HG02623 (cell line): ENCODE results near the gene GCNT2.
"Not testable (repeated sequence)": the region's sequence is repeated elsewhere in the genome, so short reads cannot be mapped to it uniquely, and the experiment has no call there.

Experiments
- ATAC-seq: cut with Tn5 transposase; IDR thresholded peaks from one replicate; pipeline ENCODE4 v1.9.1; 2021; ENCODE audit warnings: moderate library complexity; ENCODE audit not compliant: unreplicated experiment

GCNT2 gene

DNA sequence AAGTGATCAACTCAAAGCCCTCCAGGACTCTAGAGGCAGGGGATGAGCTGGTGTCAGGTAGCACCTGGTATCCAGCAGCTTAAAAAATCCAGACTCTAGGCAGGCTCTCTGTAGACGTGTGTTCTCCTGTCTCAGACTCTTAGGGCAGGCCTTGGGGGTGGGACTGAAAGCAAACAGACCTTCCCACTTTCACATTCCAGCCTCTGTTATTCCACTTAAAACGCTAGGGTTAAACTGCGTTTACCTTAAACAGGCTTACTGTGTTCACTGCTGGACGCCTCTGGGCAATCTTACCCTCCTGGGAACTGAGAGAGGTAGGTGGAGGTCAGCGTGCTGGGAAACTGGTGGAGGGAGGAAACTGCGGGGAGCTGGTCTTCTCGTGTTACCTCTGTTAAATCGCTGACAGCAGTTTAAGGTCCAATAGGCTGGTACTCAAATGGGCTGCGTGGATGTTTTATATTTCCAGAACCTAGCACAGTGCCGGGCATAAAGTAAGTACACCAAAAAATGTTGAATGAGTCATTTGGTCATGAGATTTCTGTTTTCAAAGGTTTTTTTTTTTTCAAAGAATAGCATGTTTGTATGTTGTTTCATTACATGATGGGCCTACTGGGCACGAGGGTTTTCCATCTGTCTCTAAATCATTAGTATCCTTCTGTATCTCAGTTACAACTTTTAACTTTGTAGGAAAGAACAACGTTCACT is at the start of gene GCNT2:
Gene GCNT2 (plus strand): TSS at position 248 of the 705 bp plus-strand sequence. CDS start 7,561 bp downstream, outside the sequence.
- ATAC-seq = peak; percentile 44

DNA sequence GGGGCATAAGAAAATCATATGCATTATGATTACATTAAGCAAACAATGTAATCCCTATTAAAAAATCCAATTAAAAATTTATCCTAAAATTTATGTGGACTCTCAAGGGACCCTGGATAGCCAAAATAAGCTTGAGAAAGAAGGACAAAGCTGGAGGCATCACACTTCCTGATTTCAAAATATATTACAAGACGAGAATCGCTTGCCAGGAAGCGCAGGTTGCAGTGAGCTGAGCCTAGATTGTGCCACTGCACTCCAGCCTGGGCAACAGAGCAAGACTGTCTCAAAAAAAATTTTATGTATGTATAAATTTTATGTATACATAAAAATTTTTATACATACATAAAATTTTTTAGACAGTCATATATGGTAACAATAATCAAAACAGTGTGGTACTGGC is 48.5 kb upstream of the GCNT2 start:
- ATAC-seq = no peak

DNA sequence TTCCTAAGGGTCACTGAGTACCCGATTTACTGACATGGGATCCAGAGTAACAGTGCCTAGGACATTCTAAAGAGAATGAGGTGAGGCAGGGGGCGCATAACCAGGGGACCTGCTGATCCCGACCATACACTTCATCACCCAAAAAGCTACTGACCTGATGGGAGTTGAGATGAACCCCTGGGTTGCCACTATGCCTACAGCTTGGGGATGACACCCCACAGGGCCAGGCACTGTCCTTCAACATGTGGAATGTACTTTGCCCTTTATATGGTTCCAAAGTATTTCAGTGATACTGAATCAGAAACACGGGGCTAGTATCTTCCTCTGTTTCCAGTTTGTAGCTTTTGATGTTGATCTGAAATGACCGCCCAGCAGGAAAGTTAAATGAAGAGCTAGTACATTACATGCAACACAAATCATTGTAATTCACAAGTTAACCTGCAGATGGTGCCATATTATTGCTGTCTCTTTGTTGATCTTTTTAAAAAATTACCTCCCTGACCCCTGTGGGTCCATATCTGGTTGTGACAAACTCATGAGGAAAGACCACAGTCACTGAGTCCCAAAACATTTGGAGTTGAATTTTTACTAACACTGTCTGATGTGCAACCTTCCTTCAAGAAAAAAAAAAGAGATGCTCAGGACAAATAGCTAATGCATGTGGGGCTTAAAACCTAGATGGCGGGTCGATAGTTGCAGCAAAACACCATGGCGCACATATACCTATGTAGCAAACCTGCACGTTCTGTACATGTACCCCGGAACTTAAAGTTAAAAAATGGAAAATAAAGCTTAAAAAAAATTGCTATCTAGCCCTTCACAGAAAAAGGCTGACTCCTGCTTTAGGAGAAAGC is 42.7 kb upstream of the GCNT2 start:
- ATAC-seq = peak; percentile 53

DNA sequence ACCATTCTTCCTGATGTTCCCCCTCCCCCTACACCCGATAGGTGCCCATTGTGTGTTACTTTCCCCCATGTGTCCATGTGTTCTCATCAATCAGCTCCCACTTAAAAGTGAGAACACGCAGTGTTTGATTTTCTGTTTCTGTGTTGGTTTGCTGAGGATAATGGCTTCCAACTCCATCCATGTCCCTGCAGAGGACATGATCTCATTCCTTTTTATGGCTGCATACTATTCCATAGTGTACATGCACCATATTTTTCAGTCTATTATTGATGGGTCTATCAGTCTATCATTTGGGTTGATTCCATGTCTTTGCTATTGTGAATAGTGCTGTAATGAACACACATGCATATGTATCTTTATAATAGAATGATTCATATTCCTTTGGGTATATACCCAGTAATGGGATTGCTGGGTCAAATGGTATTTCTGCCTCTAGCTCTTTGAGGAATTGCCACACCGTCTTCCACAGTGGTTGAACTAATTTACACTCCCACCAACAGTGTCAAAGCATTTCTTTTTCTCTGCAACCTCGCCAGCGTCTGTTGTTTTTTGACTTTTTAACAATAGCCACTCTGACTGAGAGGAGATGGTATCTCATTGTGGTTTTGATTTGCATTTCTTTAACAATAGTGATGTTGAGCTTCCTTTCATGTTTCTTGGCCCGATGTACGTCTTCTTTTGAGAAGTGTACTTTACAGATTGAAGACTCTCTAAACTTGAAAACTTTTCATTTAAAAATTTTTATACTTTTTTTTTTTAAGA is 41.0 kb upstream of the GCNT2 start:
- ATAC-seq = no peak

DNA sequence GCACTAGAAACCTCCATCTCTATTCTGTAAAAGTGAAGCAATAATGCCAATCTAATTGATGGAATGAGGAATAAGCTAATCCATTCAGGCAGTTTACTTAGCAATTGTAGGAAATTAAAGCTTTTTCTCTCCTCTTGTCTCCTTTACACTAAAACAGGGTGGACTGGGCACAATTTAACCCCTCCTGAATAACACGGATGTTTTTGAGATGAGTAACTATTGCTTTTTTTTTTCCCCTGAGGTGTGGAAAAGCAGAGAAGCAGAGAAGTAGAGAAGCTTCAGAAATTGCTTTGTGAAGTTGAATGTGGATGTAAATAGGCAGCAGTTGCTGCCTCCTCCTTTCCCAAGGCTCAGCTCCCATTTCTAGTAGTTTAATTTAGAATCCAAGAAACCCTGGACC is 40.0 kb upstream of the GCNT2 start:
- ATAC-seq = no peak

DNA sequence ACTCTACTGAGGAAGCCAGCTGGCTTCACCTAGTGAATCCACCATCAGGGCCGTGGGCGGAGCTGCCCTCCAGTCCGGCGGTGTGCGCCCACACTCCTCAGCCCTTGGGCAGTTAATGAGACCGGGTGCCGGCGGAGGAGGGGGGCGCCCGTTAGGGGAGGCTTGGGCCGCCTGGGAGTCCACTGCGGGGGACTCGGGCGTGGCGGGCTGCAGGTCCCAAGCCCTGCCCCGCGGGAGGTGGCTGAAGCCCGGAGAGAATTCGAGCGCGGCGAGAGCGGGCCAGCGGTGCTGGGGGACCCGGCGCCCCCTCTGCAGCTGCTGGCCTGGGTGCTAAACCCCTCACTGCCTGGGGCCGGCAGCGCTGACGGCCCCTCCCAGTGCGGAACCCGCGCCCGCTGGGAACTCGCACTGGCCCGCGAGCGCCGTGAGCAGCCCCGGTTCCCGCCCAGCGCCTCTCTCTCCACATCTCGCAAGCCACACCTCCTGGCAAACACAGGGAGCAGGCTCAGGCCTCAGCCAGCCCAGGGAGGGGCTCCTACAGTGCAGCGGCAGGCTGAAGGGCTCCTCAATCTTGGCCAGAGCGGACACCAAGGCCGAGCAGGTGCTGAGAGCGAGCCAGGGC is 38.4 kb upstream of the GCNT2 start:
- ATAC-seq = no peak

DNA sequence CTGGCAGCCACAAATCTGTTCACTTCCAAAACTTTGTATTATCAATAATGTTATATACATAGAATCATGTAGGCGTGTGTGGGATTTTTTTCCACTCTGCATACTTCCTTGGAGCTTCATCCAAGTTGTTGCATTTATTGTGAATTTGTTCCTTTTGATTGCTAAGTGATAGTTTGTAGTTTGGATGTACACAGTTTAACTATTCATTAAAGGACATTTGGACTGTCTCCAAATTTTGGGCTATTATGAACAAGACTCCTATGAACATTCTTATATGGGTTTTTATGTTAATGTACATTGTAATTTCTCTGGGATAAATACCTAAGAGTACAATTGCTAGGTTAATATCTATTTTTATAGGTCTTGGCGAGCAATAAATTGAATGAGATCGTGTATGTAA is 36.2 kb upstream of the GCNT2 start:
- ATAC-seq = no peak

DNA sequence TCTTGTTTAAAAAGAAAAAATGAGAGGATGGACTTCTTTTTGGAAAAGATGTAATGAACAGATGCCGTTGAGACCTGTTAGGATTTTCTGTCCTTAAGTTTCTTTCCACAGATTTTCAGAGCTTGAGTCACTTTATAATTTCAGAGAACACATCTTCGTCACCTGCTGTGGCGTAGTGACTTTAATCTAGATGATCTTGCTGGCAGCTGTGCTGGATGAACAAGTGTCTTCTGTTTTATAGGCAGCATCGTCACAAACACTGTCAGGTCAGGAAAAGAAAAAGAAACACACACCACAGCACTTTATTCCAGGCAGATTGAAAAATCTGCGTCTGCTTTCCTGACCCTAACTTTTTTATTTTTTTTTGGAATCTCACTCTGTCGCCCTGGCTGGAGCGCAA is 35.7 kb upstream of the GCNT2 start:
- ATAC-seq = no peak

DNA sequence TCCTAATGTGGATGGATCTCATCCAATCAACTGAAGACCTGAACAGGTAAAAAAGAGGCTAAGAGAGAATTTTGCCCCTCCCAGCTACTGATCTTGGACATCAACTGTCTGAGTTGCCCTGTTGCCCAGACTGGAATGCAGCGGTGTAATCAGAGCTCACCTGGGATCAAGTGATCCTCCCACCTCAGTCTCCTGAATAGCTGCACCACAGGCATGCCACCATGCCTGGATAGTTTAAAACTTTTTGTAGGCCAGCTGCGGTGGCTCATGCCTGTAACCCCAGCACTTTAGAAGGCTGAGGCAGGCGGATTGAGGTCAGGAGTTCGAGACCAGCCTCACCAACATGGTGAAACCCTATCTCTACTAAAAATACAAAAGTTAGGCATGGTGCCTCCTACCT is 34.9 kb upstream of the GCNT2 start:
- no peak for ATAC-seq

DNA sequence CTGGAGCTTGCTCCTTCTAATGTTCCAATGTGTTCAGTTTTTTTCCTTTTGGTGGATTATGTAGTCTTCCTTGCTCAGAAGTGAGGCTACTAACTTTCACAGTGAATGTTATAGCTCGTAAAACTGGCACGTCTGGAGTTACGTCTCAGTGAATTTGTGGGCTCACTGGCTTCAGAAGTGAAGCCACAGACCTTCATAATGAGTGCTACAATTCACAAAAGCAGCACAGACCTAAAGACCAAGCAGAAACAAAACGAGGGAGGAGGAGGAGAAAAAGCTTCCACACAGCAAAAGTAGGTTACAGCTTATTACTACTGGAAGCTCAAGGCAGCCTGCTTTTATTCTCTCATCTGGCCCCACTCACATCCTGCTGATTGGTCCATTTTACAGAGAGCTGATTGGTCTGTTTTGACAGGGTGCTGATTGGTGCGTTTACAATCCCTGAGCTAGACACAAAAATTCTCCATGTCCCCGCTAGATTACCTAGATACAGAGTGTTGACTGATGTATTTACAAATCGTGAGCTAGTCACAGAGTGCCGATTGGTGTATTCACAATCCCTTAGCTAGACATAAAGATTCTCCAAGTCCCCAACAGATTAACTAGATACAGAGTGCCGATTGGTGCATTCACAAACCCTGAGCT is 34.1 kb upstream of the GCNT2 start:
- not testable (repeated sequence) for ATAC-seq

DNA sequence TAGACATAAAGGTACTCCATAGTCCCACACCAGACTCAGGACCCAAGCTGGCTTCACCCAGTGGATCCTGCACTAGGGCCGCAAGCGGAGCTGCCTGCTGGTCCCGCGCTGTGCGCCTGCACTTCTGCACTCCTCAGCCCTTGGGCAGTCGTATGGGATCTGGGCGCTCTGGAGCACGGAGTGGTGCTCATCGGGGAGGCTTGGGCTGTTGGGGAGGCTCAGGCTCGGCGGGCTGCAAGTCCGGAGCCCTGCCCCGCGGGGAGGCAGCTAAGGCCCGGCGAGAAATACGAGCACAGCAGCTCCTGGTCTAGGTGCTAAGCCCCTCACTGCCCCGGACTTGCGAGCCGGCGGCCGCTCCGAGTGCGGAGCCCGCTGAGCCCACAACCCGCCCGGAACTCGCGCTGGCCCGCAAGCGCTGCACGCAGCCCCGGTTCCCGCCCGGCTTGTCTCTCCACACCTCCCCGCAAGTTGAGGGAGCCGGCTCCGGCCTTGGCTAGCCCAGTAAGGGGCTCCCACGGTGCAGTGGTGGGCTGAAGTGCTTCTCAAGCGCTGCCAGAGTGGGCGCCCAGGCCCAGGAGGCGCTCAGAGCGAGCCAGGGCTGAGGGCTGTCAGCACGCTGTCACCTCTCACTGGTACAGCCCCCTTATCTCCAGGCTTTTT is 33.4 kb upstream of the GCNT2 start:
- ATAC-seq = no peak

DNA sequence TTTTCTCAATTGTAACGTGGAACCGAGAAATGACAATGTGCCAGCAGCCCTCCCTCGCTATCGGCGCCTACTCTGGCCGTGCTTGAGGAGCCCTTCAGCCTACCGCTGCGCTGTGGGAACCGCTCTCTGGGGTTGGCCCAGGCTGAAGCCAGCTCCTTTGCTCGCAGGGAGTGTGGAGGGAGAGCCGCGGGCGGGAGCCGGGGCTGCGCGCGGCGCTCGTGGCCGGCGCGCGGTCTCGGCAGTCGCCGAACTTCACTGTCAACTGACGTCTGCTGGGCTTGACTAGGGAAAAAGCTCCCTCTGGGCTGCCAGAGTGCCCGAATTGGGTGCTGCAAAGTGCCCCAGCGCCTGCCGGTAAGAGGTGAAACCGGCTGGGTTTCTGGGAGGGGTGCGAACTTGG is 29.7 kb upstream of the GCNT2 start:
- ATAC-seq = no peak

DNA sequence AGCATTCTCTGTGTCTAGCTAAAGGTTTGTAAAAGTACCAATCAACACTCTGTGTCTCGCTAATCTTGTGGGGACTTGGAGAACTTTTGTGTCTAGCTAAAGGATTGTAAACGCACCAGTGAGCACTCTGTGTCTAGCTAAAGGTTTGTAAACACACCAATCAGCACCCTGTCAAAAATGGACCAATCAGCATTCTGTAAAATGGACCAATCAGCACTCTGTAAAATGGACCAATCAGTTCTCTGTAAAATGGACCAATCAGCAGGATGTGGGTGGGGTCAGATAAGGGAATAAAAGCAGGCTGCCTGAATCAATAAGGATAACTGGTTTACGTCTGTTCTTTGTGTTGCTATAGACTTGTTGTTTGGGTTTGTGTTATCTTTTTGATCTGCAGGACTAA is 29.2 kb upstream of the GCNT2 start:
- not testable (repeated sequence) for ATAC-seq

DNA sequence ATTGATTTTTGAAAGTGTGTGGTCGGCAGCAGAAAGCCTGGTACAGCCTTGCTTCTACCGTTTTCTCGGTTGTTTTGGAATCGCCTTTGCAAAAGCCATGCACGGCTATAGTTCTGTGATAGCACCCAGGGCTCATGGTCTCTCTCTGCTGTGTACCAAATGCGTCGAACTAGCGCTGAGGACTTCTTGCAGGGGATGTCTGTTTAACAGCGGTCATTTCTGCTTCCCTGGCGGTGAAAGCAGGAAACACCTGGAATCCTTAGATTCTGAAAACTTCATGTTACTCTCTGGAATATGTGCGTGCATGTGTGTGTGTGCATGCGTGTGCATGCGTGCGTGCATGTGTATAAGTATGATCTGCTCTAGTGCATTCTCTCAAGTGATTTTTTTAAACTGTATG is 26.1 kb upstream of the GCNT2 start:
- ATAC-seq = no peak

DNA sequence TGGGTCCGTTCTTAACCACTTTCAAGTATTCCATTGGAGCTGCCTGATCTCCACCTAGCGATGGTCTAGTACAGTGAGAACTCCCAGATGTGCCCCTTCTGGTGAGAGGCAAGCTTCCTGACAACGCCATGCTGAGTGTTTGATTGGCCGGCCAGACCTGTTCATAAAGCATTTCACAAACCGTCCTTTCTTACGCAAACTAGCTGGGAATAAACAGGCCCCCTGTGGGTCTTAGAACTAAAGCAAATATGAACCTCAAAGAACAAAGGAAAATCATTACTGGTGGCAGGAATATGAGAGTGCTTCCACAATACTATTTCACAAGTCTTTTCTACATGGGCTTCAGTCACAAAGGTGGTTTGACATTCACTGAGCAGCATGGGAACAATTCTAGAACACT is 15.6 kb upstream of the GCNT2 start:
- ATAC-seq = no peak

DNA sequence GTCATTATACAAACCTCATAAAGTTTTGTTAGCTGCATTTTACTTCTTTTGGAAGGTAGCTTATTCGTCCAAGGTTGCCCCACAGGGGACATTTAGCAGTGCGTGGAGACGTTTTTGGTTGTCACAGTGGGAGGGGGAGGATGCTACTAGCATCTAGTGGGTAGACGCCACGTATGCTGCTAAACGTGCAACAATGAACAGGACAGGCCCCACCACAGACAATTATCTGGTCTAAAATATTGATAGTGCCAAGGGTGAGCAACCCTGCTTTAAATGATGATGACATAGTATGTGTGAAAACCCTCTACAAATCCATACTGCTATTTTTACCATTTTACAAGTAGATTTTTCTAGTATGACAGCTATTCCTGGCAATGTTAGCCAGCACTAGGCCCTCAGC is 13.9 kb upstream of the GCNT2 start:
- no peak for ATAC-seq

DNA sequence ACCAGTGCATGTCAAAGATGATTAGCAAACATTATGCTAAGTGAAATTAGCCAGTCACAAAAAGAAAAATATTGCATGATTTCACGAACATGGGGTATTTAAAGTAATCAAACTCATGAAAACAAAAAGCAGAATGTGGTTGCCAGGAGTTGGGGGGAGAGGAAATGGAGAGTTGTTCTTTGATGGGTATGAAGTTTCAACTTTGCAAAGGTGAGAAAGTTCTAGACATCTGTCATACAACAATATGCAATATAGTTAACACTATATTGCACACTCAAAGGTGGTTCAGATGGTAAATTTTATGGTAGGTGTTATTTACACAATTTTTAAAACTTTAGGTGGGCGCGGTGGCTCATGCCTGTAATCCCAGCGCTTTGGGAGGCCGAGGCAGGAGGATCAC is 13.4 kb upstream of the GCNT2 start:
- no peak for ATAC-seq

DNA sequence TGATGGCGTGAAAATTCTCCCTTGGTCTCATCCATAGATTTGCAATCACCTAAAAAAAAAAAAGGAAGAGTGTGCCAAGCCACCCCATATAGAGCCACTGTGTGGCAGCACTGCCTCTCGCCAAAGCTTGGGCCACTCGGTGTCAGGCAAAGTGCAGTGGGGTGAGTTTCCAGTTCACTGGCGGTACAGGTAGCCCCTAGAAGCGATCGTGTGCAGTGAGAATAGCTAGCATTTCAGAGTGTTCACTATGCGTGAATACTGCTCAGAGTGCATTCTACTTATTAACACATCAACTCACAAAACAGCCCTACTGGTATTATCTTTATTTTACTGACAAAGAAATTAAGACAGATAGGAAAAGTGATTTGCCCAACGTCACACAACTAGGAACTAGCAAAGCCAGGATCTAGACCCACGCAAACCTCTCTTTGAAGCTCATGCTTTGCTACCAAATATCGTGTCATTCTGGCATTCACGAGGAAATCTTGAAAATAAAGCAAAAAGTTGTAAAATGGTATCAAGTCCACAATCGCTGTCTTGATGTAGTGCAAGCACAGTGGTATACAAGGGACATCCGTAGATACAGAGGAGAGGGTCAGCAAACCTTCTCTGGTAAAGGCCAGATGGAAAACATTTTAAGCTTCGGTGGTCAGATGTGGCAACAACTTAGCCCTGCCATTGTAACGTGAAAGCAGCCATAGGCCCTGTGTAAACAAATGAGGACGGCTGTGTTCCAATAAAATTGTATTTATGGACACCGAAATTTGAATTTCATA is 10.4 kb upstream of the GCNT2 start:
- peak; percentile 98 for ATAC-seq

DNA sequence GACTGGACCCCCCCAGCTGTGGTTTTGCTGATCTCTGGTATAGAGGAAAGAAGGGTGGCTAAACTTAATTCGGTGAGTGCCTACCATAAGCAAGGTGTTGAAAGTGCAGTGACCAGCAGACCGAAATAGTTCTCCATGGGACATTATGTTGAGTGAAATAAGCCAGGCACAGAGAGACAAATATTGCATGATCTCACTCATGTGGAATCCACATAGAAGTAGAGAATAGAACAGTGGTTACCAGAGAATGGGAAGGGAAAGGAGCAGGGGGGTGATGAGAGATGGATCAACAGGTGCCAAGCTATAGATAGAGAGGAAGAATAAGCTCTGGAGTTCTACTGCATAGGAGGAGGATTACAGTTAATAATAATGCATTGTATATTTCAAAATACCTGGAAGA is 9.7 kb upstream of the GCNT2 start:
- no peak for ATAC-seq
